GM19468 (cell line): ENCODE data around the gene GRM8.
A peak's percentile ranks its signal among the peaks of the same experiment; 100 is the strongest.

ENCODE experiments used
- ATAC-seq: cut with Tn5 transposase; IDR thresholded peaks from one replicate; pipeline ENCODE4 v1.9.1; 2021; ENCODE audit warnings: mild to moderate bottlenecking, moderate library complexity, moderate number of reproducible peaks; ENCODE audit not compliant: unreplicated experiment; ENCODE audit errors: extremely low read depth

GRM8 gene

GRCh38 chr7:127153315-127153714 is 99.4 kb downstream of the GRM8 start:
- no peak for ATAC-seq

GRCh38 chr7:127152423-127152822 is 100.3 kb downstream of the GRM8 start:
- ATAC-seq, result no peak

- ATAC-seq, result no peak
These were observed 101.4 kb downstream of the GRM8 start for GRCh38 chr7:127151379-127151778.

- no peak for ATAC-seq
These were observed 102.2 kb downstream of the GRM8 start for GRCh38 chr7:127150543-127150942.

GRCh38 chr7:127146746-127147536 is 105.8 kb downstream of the GRM8 start:
- ATAC-seq, result no peak

- ATAC-seq, result no peak
These were observed 115.6 kb downstream of the GRM8 start for GRCh38 chr7:127137146-127137545.

- ATAC-seq, result no peak
These were observed 116.8 kb downstream of the GRM8 start for GRCh38 chr7:127135871-127136485.

- no peak for ATAC-seq
These were observed 129.5 kb downstream of the GRM8 start for GRCh38 chr7:127123220-127123619.

- ATAC-seq, result no peak
These were observed 133.2 kb downstream of the GRM8 start for GRCh38 chr7:127119517-127119916.

GRCh38 chr7:127114742-127115265 is 137.9 kb downstream of the GRM8 start:
- ATAC-seq, result no peak

- peak; percentile 73 for ATAC-seq
These were observed 145.1 kb downstream of the GRM8 start for GRCh38 chr7:127107601-127108007.

- ATAC-seq, result no peak
These were observed 159.4 kb downstream of the GRM8 start for GRCh38 chr7:127093340-127093739.

GRCh38 chr7:127091620-127092019 is 161.1 kb downstream of the GRM8 start:
- no peak for ATAC-seq

GRCh38 chr7:127089146-127089545 is 163.6 kb downstream of the GRM8 start:
- no peak for ATAC-seq

- no peak for ATAC-seq
These were observed 171.2 kb downstream of the GRM8 start for GRCh38 chr7:127081539-127081938.

GRCh38 chr7:127080576-127080975 is 172.2 kb downstream of the GRM8 start:
- no peak for ATAC-seq

- ATAC-seq, result no peak
These were observed 185.8 kb downstream of the GRM8 start for GRCh38 chr7:127066974-127067373.

- ATAC-seq, result no peak
These were observed 193.3 kb downstream of the GRM8 start for GRCh38 chr7:127059475-127059874.

- no peak for ATAC-seq
These were observed 194.8 kb downstream of the GRM8 start for GRCh38 chr7:127057918-127058317.

GRCh38 chr7:127056202-127056601 is 196.5 kb downstream of the GRM8 start:
- ATAC-seq, result no peak

GRCh38 chr7:127047521-127047920 is 205.2 kb downstream of the GRM8 start:
- ATAC-seq, result no peak
